Activated T-cell treated with anti-CD3 and anti-CD28 coated beads, Interleukin-2, amount 50 U/mL, for 72 hours (primary cell): Measurements from ENCODE around the gene PILRB. TPM values are rescaled to one million over a fixed set of nuclear protein-coding genes. Genes with fewer than 3 reads are reported as not detected.
"Not testable (repeated sequence)": the region's sequence is repeated elsewhere in the genome, so short reads cannot be mapped to it uniquely, and the experiment has no call there.

Experiments
- ATAC-seq, 2 donors: fragments of 150-1000 bp; cut with Tn5 transposase; replicated peaks in 1 of 2; 2 replicates each; pipeline ENCODE4 v1.10.0; 2021; ENCODE audit warnings: moderate library complexity in 2 of 2, mild to moderate bottlenecking in 1 of 2
- DNase-seq, 2 donors: peaks; one replicate each; pipeline ENCODE4 v3.0.0; 2021 to 2022; ENCODE audit warnings: mixed read lengths in 1 of 2
- H3K27ac Mint-ChIP-seq: one replicate; pipeline ENCODE4 v1.8.0; 2022; ENCODE audit warnings: mild to moderate bottlenecking, moderate library complexity, mixed read lengths
- H3K27me3 Mint-ChIP-seq: one replicate; pipeline ENCODE4 v1.8.0; 2022; ENCODE audit warnings: low read depth, mixed read lengths
- H3K36me3 Mint-ChIP-seq, 2 donors: one replicate each; pipeline ENCODE4 v1.8.0; 2022; ENCODE audit warnings: mixed read lengths in 2 of 2, mild to moderate bottlenecking in 1 of 2; ENCODE audit not compliant: insufficient read depth in 2 of 2
- H3K4me1 Mint-ChIP-seq: one replicate; pipeline ENCODE4 v1.8.0; 2022; ENCODE audit warnings: low read depth, mixed read lengths
- H3K4me3 Mint-ChIP-seq, 2 donors: one replicate each; pipeline ENCODE4 v1.8.0; 2022; ENCODE audit warnings: mild to moderate bottlenecking in 2 of 2, mixed read lengths in 2 of 2, moderate library complexity in 2 of 2
- H3K9me3 Mint-ChIP-seq, 2 donors: one replicate each; pipeline ENCODE4 v1.8.0; 2022; ENCODE audit warnings: mixed read lengths in 2 of 2
- total RNA-seq, 2 donors: library from RNA; stranded (reverse); gene quantifications; one replicate each; pipeline ENCODE4 v1.2.3, GENCODE V29; 2022

PILRB gene
- 10 to 100 TPM; 43.6 to 78.3 TPM for total RNA-seq

DNA sequence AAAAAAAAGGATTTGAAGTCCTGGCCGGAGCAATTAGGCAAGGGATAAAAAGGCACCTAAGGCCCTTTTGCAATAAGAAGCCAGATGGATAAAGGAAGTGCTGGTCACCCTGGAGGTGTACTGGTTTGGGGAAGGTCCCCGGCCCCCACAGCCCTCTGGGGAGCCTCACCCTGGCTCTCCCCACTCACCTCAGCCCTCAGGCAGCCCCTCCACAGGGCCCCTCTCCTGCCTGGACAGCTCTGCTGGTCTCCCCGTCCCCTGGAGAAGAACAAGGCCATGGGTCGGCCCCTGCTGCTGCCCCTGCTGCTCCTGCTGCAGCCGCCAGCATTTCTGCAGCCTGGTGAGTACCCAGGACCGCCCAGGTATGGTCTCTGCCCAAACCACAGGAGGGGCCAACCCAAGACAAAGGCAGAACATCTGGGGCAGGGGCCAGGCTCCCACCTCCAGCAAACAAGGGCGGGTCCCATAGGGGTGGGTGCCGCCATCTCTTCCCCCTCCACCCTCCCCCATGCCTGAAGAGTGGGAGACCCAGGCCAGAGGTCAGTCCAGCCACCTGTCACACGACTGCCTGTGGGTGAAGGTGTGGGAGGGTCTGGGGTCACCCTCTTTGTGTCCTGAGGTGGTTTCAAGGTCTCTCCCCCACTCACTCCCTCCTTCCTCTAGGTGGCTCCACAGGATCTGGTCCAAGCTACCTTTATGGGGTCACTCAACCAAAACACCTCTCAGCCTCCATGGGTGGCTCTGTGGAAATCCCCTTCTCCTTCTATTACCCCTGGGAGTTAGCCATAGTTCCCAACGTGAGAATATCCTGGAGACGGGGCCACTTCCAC is at the start of gene PILRB:
Gene PILRB (plus strand): TSS at position 91 of the 830 bp plus-strand sequence. CDS start 186 bp downstream, at position 277.
- no peak for ATAC-seq
- no peaks in the 10 kb centered on the region for H3K27me3 Mint-ChIP-seq
- H3K4me3 Mint-ChIP-seq: no peak within 1 kb of the TSS
- no peak within 1 kb of the TSS for H3K27ac Mint-ChIP-seq
- H3K36me3 Mint-ChIP-seq: peaks cover 4 to 37% of the 10 kb centered on the region in 2 donors
- peaks cover 5% of the 10 kb centered on the region for H3K4me1 Mint-ChIP-seq
- no peaks in the 10 kb centered on the region for H3K9me3 Mint-ChIP-seq
- no peak for DNase-seq

DNA sequence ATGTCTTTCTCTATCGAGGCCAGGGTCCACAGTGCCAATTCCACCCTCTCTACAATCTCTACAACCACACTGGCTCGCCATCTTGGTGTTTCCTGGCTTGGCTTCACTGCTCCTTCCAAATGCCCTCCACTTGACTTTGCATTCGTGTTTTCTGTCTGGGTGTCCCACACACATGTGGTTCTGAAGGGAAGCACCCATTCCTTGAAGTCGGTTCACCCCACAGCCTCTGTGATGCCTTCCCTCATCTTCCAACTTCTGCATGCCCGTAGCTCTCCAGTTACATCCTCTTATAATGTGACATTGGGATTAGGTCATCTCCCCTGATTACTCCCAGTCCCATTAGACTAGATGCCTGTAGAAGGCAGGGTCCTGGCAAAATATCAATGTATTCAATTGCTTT is 39.6 kb upstream of the PILRB start:
- Mint-ChIP-seq H3K27ac (peak overlapping the region; percentile 28), H3K4me1 (peaks cover 16% of the 10 kb centered on the region), H3K4me3 (peak overlapping the region; percentile 59 to 75)
- H3K36me3 Mint-ChIP-seq, DNase-seq, H3K27me3 Mint-ChIP-seq, ATAC-seq, H3K9me3 Mint-ChIP-seq: not testable (repeated sequence)

DNA sequence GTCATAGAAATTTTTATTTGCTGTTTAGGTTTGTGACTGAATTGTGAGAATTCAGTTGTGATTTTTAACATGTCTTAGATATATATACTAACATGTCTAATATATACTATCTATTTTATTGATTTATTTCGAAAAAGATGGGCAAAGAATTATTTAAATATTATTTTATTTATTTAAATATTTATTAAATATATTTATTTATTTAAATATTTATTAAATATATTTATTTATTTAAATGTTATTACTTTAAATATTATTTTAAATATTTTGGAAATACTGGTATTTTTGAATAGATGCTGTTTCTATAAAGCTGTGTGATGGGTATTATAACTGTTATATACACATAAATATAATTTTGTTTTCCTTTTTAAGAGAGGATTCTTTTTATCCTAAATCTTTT is 36.3 kb upstream of the PILRB start:
- not testable (repeated sequence) for H3K36me3 Mint-ChIP-seq, H3K27ac Mint-ChIP-seq, ATAC-seq, H3K4me3 Mint-ChIP-seq, H3K27me3 Mint-ChIP-seq, H3K9me3 Mint-ChIP-seq, DNase-seq
- H3K4me1 Mint-ChIP-seq: peaks cover 21% of the 10 kb centered on the region

DNA sequence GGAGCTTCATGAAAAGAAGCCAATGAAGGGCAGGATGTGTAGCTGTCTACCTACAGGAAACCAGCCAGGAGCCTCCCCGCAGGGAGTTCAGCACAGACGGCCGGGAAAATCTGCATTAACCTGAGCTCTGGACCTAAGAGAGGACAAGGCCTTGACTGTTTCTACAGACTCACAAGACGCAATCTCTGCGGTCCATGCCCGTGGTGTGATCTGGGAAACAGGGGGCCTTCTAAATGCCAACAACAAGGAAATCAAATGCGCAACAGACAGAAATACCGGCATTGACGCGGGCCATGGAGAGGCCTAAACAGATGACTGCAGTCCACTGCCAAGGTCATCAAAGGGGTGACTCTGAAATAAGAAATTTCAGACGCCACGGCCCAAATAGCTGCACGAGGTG is 33.7 kb upstream of the PILRB start:
- H3K27me3 Mint-ChIP-seq, H3K4me3 Mint-ChIP-seq, H3K36me3 Mint-ChIP-seq, H3K27ac Mint-ChIP-seq, DNase-seq, H3K4me1 Mint-ChIP-seq, H3K9me3 Mint-ChIP-seq, ATAC-seq: not testable (repeated sequence)

GRCh38 chr7:100325671-100326070 is 32.2 kb upstream of the PILRB start:
- H3K27ac Mint-ChIP-seq, H3K36me3 Mint-ChIP-seq, H3K9me3 Mint-ChIP-seq, H3K27me3 Mint-ChIP-seq, ATAC-seq, DNase-seq, H3K4me3 Mint-ChIP-seq, H3K4me1 Mint-ChIP-seq: not testable (repeated sequence)

GRCh38 chr7:100326914-100327313 is 31.0 kb upstream of the PILRB start:
- not testable (repeated sequence) for H3K36me3 Mint-ChIP-seq, H3K4me1 Mint-ChIP-seq, ATAC-seq, H3K9me3 Mint-ChIP-seq, DNase-seq, H3K27ac Mint-ChIP-seq, H3K27me3 Mint-ChIP-seq, H3K4me3 Mint-ChIP-seq

- ATAC-seq: peak; percentile 97 to 98
- peak overlapping the region; percentile 91 for H3K27ac Mint-ChIP-seq
- H3K4me3 Mint-ChIP-seq: peak overlapping the region; percentile 88
- not testable (repeated sequence) for H3K27me3 Mint-ChIP-seq, H3K9me3 Mint-ChIP-seq
- H3K36me3 Mint-ChIP-seq: peaks cover 4 to 20% of the 10 kb centered on the region in 2 donors
- DNase-seq: peak; percentile 88 to 91
- peaks cover 35% of the 10 kb centered on the region for H3K4me1 Mint-ChIP-seq
These were observed 22.1 kb upstream of the PILRB start for GRCh38 chr7:100335566-100336466.

- not testable (repeated sequence) for H3K27me3 Mint-ChIP-seq
These were observed 19.7 kb upstream of the PILRB start for GRCh38 chr7:100338083-100338696.

DNA sequence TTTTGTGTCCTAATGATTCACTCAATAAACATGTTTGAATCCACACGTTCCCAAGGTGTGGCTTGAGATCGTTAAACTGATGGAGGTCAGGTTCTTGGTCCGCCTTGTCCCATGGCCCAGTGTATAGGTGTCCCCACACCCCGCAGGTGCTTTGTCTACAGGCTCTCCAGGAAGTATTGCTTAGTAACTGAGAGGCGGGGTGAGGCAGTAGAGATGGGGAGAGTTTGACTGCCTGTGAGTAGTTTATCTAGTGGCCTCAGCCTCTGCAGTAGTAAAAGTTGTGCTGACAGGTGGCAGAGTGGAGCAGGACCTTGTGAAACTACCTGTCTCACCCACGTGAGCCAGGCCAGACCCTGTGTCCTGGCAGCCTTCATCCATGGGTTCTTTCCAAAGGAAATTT is 16.6 kb upstream of the PILRB start:
- Mint-ChIP-seq H3K36me3 (peaks cover 14 to 26% of the 10 kb centered on the region in 2 donors), H3K4me1 (peaks cover 72% of the 10 kb centered on the region), H3K27ac (peak overlapping the region; percentile 33)
- not testable (repeated sequence) for H3K4me3 Mint-ChIP-seq, H3K27me3 Mint-ChIP-seq, ATAC-seq, H3K9me3 Mint-ChIP-seq, DNase-seq

More at GRCh38 chr7:100338083-100338696, 19.7 kb upstream of the PILRB start:
- peak overlapping the region; percentile 73 to 77 for H3K4me3 Mint-ChIP-seq
- not testable (repeated sequence) for H3K9me3 Mint-ChIP-seq, ATAC-seq, DNase-seq
- peak overlapping the region; percentile 88 for H3K27ac Mint-ChIP-seq
- H3K4me1 Mint-ChIP-seq: peaks cover 54% of the 10 kb centered on the region
- peaks cover 10 to 24% of the 10 kb centered on the region in 2 donors for H3K36me3 Mint-ChIP-seq

DNA sequence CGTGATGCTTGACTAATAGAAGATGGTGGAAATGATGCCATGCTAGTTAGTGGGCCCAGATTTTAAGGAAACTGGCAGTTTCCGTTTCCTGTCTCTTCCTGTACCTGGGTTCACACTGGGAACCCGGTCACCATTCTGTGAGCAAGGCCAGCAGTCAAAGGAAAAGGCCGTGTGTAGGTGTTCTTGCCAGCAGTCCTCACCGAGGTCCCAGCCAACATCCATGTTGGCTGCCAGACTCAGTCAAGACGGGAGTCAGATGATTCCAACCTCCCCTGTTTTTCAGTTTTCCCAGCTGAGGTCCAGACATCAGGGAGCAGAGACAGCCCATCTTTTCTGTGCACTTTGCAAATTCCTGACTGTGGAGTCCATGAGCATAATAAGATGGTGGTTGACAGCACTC is 15.2 kb upstream of the PILRB start:
- H3K27ac Mint-ChIP-seq: no peak overlapping the region
- DNase-seq (no peak), ATAC-seq (no peak)
- H3K4me1 Mint-ChIP-seq: peaks cover 65% of the 10 kb centered on the region
- no peaks in the 10 kb centered on the region for H3K9me3 Mint-ChIP-seq
- no peaks in the 10 kb centered on the region for H3K27me3 Mint-ChIP-seq
- H3K4me3 Mint-ChIP-seq: no peak overlapping the region
- peaks cover 16 to 34% of the 10 kb centered on the region in 2 donors for H3K36me3 Mint-ChIP-seq

DNA sequence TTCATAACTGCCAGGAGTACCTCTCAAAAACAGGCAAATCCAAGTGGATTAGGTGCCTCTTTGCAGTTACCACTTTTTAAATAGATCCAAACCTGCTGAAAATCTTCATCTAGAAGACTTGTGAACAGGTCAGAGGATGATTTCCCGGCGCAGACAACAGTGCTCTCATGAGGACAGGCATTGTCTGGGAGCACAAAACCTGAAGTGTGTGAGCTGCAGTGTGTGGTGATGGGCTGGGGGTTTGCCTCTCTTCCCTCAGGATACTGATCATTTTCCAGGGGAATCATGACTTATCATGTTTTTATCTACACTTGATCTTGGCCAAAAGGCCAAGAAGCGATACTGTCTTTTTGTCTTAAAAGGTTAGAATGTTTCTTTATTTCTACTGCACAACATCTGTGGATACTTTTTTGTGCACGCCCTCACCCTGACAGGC is 13.8 kb upstream of the PILRB start:
- DNase-seq, H3K27ac Mint-ChIP-seq, H3K9me3 Mint-ChIP-seq, H3K27me3 Mint-ChIP-seq: not testable (repeated sequence)
- ATAC-seq: peak; percentile 2 to 6
- Mint-ChIP-seq H3K4me3 (peak overlapping the region; percentile 71 to 86), H3K36me3 (peaks cover 13 to 33% of the 10 kb centered on the region in 2 donors), H3K4me1 (peaks cover 55% of the 10 kb centered on the region)

- not testable (repeated sequence) for H3K27me3 Mint-ChIP-seq, H3K9me3 Mint-ChIP-seq
- Mint-ChIP-seq H3K36me3 (peaks cover 12 to 31% of the 10 kb centered on the region in 2 donors), H3K4me1 (peaks cover 49% of the 10 kb centered on the region), H3K4me3 (peak overlapping the region; percentile 71 to 86), H3K27ac (peak overlapping the region; percentile 92)
- DNase-seq (peak; percentile 79 to 90), ATAC-seq (peak; percentile 91 to 92)
These were observed 13.2 kb upstream of the PILRB start for GRCh38 chr7:100344560-100345287.
